SK-N-SH (cell line): ENCODE data around the gene ZDHHC11. TPM values are rescaled to one million over a fixed set of nuclear protein-coding genes. Genes with fewer than 3 reads are reported as not detected.

Source experiments
- CTCF ChIA-PET: fragments of 300-600, 350-600 bp; formaldehyde crosslinking; extraction: SDS; loops from one replicate; lab custom pipeline; 2021; lab: Yijun Ruan, JAX
- POLR2A ChIA-PET: fragments of 350-600 bp; sonication (Branson Sonifier 250); formaldehyde crosslinking; extraction: SDS; loops from one replicate; lab custom pipeline; 2020; ENCODE audit warnings: antibody characterized with exemption, inconsistent platforms; lab: Yijun Ruan, JAX
- DNase-seq: peaks from one replicate; pipeline ENCODE4 v3.0.0; 2012
- H2AFZ ChIP-seq: fragments of 200-600 bp; sonication (generic); 2 replicates; pipeline ENCODE4 v1.8.1; 2016; ENCODE audit warnings: antibody characterized with exemption, mild to moderate bottlenecking, low read depth
- H3F3A ChIP-seq: fragments of 200-600 bp; sonication (generic); replicated peaks from 2 replicates; pipeline ENCODE3; 2016; ENCODE audit warnings: antibody characterized with exemption, mild to moderate bottlenecking; ENCODE audit not compliant: insufficient read depth
- H3K27ac ChIP-seq, 2 experiments: fragments of 200-500 bp in 1 of 2; fragments of 200-600 bp in 1 of 2; sonication (Bioruptor generic) in 1 of 2; sonication (generic), shearing (Covaris generic) in 1 of 2; 2 replicates each; pipeline versions ENCODE4 v1.5.1 to v1.6.1; 2014 to 2016; ENCODE audit warnings: low read depth in 2 of 2, inconsistent platforms in 1 of 2, low read length in 1 of 2, mild to moderate bottlenecking in 1 of 2, mixed read lengths in 1 of 2
- H3K27me3 ChIP-seq: fragments of 200-600 bp; sonication (generic), shearing (Covaris generic); 2 replicates; pipeline ENCODE4 v1.6.1; 2016; ENCODE audit warnings: mixed run types; ENCODE audit not compliant: insufficient read depth
- H3K36me3 ChIP-seq, 2 experiments: fragments of 200-500 bp in 1 of 2; fragments of 200-600 bp in 1 of 2; sonication (Bioruptor generic) in 1 of 2; sonication (generic) in 1 of 2; replicated peaks in 1 of 2; 2 replicates each; pipeline versions ENCODE3 to v1.5.1; 2014 to 2016; ENCODE audit warnings: low read length in 1 of 2, mild to moderate bottlenecking in 1 of 2; ENCODE audit not compliant: insufficient read depth in 2 of 2, control insufficient read depth in 1 of 2
- H3K4me1 ChIP-seq, 2 experiments: fragments of 200-500 bp in 1 of 2; fragments of 200-600 bp in 1 of 2; sonication (Bioruptor generic) in 1 of 2; sonication (generic), shearing (Covaris generic) in 1 of 2; 2 replicates each; pipeline versions ENCODE4 v1.5.1 to v1.6.1; 2014 to 2016; ENCODE audit warnings: low read depth in 1 of 2, low read length in 1 of 2, mixed run types in 1 of 2; ENCODE audit not compliant: insufficient read depth in 2 of 2, control insufficient read depth in 1 of 2
- H3K4me2 ChIP-seq: fragments of 200-600 bp; sonication (generic), shearing (Covaris generic); 2 replicates; pipeline ENCODE4 v1.6.1; 2017; ENCODE audit warnings: mixed run types
- H3K4me3 ChIP-seq, 2 experiments: fragments of 200-500 bp in 1 of 2; fragments of 200-600 bp in 1 of 2; sonication (Bioruptor generic) in 1 of 2; sonication (generic), shearing (Covaris generic) in 1 of 2; 2 replicates each; pipeline versions ENCODE4 v1.5.1 to v1.8.1; 2014 to 2016; ENCODE audit warnings: low read depth in 2 of 2, inconsistent platforms in 1 of 2, low read length in 1 of 2, mild to moderate bottlenecking in 1 of 2, mixed read lengths in 1 of 2, moderate library complexity in 1 of 2
- H3K79me2 ChIP-seq: fragments of 200-600 bp; sonication (generic); 2 replicates; pipeline ENCODE4 v1.8.1; 2017; ENCODE audit warnings: mild to moderate bottlenecking; ENCODE audit not compliant: insufficient read depth
- H3K9ac ChIP-seq: fragments of 200-600 bp; sonication (generic); 2 replicates; pipeline ENCODE4 v1.6.1; 2017; ENCODE audit warnings: mixed run types
- H3K9me2 ChIP-seq: fragments of 200-600 bp; sonication (generic); 2 replicates; pipeline ENCODE4 v1.6.1; 2017; ENCODE audit warnings: mixed run types
- H3K9me3 ChIP-seq: fragments of 200-600 bp; sonication (generic); 2 replicates; pipeline ENCODE4 v1.6.1; 2017; ENCODE audit warnings: mixed run types, mild to moderate bottlenecking, moderate library complexity
- H4K20me1 ChIP-seq: fragments of 200-600 bp; sonication (generic); 2 replicates; pipeline ENCODE4 v1.6.1; 2017; ENCODE audit warnings: mild to moderate bottlenecking, mixed run types; ENCODE audit not compliant: insufficient read depth
- ELF1 ChIP-seq: IDR thresholded peaks from 2 replicates; pipeline ENCODE4 v1.4.0; 2012
- FOSL2 ChIP-seq: IDR thresholded peaks from 2 replicates; pipeline ENCODE4 v1.4.0; 2012; ENCODE audit warnings: low read depth, mild to moderate bottlenecking, moderate library complexity, borderline replicate concordance
- GABPA ChIP-seq: IDR thresholded peaks from 2 replicates; pipeline ENCODE4 v1.4.0; 2012; ENCODE audit warnings: low read depth, mild to moderate bottlenecking
- MAX ChIP-seq: IDR thresholded peaks from 2 replicates; pipeline ENCODE4 v1.4.0; 2012; ENCODE audit warnings: low read depth
- NFIC ChIP-seq: IDR thresholded peaks from 2 replicates; pipeline ENCODE4 v1.4.0; 2012; ENCODE audit warnings: borderline replicate concordance
- NRF1 ChIP-seq: IDR thresholded peaks from 2 replicates; pipeline ENCODE4 v1.6.1; 2012; ENCODE audit warnings: low read depth, mild to moderate bottlenecking, low read length
- PBX3 ChIP-seq: IDR thresholded peaks from 2 replicates; pipeline ENCODE4; 2012
- RCOR1 ChIP-seq: fragments of 150-350 bp; IDR thresholded peaks from 2 replicates; pipeline ENCODE4 v1.6.1; 2017; ENCODE audit warnings: antibody characterized with exemption, low read length
- SIN3A ChIP-seq: IDR thresholded peaks from 2 replicates; pipeline ENCODE4 v1.6.1; 2012; ENCODE audit warnings: low read depth, mild to moderate bottlenecking, low read length, moderate library complexity, borderline replicate concordance
- TCF12 ChIP-seq: IDR thresholded peaks from 2 replicates; pipeline ENCODE4 v1.4.0; 2012
- ZBTB33 ChIP-seq: IDR thresholded peaks from 2 replicates; pipeline ENCODE4 v1.4.0; 2012; ENCODE audit warnings: low read depth, borderline replicate concordance
- WGBS: methylation state at CpG from one replicate; pipeline ENCODE4 v1.1.6; 2017; ENCODE audit warnings: low lambda C conversion rate; 5-methylcytosine and 5-hydroxymethylcytosine counted together
- polyA plus RNA-seq, 3 experiments: library from polyadenylated mRNA; depleted of rRNA; stranded (reverse); fragments of >200 nt; gene quantifications; 2 replicates each; pipeline ENCODE4 v1.2.3, GENCODE V29; 2012

The ZDHHC11 gene
- polyA plus RNA-seq, 1 of the 3 experiments (the other 2 are of a cell fraction) = 0.76 TPM

GRCh38 chr5:891837-892393 is 41.1 kb upstream of the ZDHHC11 start:
- no peak for DNase-seq
- H3K4me2 ChIP-seq = peak overlapping the region; percentile 100
- H3K79me2 ChIP-seq = peaks cover 82% of the 10 kb centered on the region
- ChIA-PET POLR2A (interaction anchor here (0.6 kb wide), 1 partner anchor 133 kb away, joined by 3 read pairs; no protein-coding TSS in a partner anchor), CTCF (interaction anchor here (1.9 to 5.5 kb wide), 5 partner anchors 10 to 445 kb away, joined by 4 to 36 read pairs (median 8); no protein-coding TSS in a partner anchor)
- 0 out of 2 replicates have a peak overlapping the region, but pooled peaks have one; percentile 42 for H2AFZ ChIP-seq
- peaks cover 7% of the 10 kb centered on the region; the same call in 1 of the 2 replicates for H4K20me1 ChIP-seq
- H3K4me3 ChIP-seq = peak overlapping the region; percentile 88 to 92
- peak overlapping the region; percentile 81 to 85 for H3K27ac ChIP-seq
- no peaks in the 10 kb centered on the region for H3K27me3 ChIP-seq
- no peaks in the 10 kb centered on the region for H3K9me2 ChIP-seq
- H3K4me1 ChIP-seq = peaks cover 12 to 26% of the 10 kb centered on the region in 2 experiments; a peak in 3 of 4 replicates
- peaks cover 37 to 56% of the 10 kb centered on the region in 2 experiments for H3K36me3 ChIP-seq
- peak overlapping the region; percentile 91 for H3K9ac ChIP-seq
- TF ChIP-seq TCF12 = no peak
- H3F3A ChIP-seq = no peaks in the 10 kb centered on the region
- H3K9me3 ChIP-seq = no peaks in the 10 kb centered on the region
- 2% methylated on average over 16 of the region's 25 CpGs for WGBS

- Histone ChIP-seq H3K4me2 (peak overlapping the region; percentile 100), H3K9me3 (no peaks in the 10 kb centered on the region), H3K4me1 (peaks cover 12 to 26% of the 10 kb centered on the region in 2 experiments; a peak in 3 of 4 replicates), H3K27ac (peak overlapping the region; percentile 81 to 85), H3K27me3 (no peaks in the 10 kb centered on the region), H3F3A (no peaks in the 10 kb centered on the region), H3K79me2 (peaks cover 85% of the 10 kb centered on the region), H3K9ac (peak overlapping the region; percentile 91), H3K36me3 (peaks cover 39 to 57% of the 10 kb centered on the region in 2 experiments), H4K20me1 (peaks cover 7% of the 10 kb centered on the region; the same call in 1 of the 2 replicates), H2AFZ (no peak overlapping the region), H3K4me3 (peak overlapping the region; percentile 88 to 92)
- POLR2A ChIA-PET = interaction anchor here (0.6 kb wide), 1 partner anchor 133 kb away, joined by 3 read pairs; no protein-coding TSS in a partner anchor
- WGBS = 5% methylated on average over 34 of the region's 34 CpGs
- DNase-seq = peak; percentile 92
- no peak for TF ChIP-seq FOSL2
- 0 out of 2 replicates have a peak, but pooled peaks have one; percentile 8 for TF ChIP-seq PBX3
- TF ChIP-seq ZBTB33 = no peak
- TF ChIP-seq RCOR1 = no peak
- no peak for TF ChIP-seq TCF12
- TF ChIP-seq ELF1 = peak; percentile 51
- no peak for TF ChIP-seq SIN3A
- TF ChIP-seq NFIC = no peak
- peak; percentile 52 for TF ChIP-seq NRF1
- 0 out of 2 replicates have a peak, but pooled peaks have one; percentile 3 for TF ChIP-seq MAX
- TF ChIP-seq GABPA = peak; percentile 54; the same call in 1 of the 2 replicates
- TF ChIP-seq, all 33 proteins: peak for 5
- CTCF ChIA-PET = interaction anchor here (1.3 to 5.5 kb wide), 5 partner anchors 11 to 276 kb away, joined by 3 to 36 read pairs (median 8); no protein-coding TSS in a partner anchor
- no peaks in the 10 kb centered on the region for H3K9me2 ChIP-seq
These were observed 40.5 kb upstream of the ZDHHC11 start for GRCh38 chr5:891117-891836.
